Fibroblast of skin of back (primary cell): ENCODE data around the gene ADGRL2. TPM values are rescaled to one million over a fixed set of nuclear protein-coding genes. Genes with fewer than 3 reads are reported as not detected.

ENCODE experiments used
- DNase-seq: peaks from one replicate; pipeline ENCODE4 v3.0.0-alpha.2; 2013
- polyA plus RNA-seq, 2 experiments: library from polyadenylated mRNA; unstranded; fragments of 120-200 nt; gene quantifications; one replicate each; pipeline ENCODE4 v1.2.1, GENCODE V29; 2013; ENCODE audit not compliant: insufficient read length in 2 of 2

The ADGRL2 gene
- 26.6 TPM for polyA plus RNA-seq (2013, experiment 1 of 2; ENCODE audit: insufficient read length)
- 27.4 TPM for polyA plus RNA-seq (2013, experiment 2 of 2; ENCODE audit: insufficient read length)

- peak; percentile 91 for DNase-seq
Measured at GRCh38 chr1:81800695-81801650, at the start of gene ADGRL2. Gene ADGRL2 (plus strand): TSS chr1:81800934. CDS start chr1:81836985, 36,051 bp downstream.

GRCh38 chr1:81752840-81753239, 47.9 kb upstream of the ADGRL2 start:
- no peak for DNase-seq

GRCh38 chr1:81754424-81754823, 46.3 kb upstream of the ADGRL2 start:
- DNase-seq: no peak

GRCh38 chr1:81756872-81757271, 43.9 kb upstream of the ADGRL2 start:
- DNase-seq: no peak

- DNase-seq: no peak
Measured at GRCh38 chr1:81757398-81758020, 43.2 kb upstream of the ADGRL2 start.

- DNase-seq: no peak
Measured at GRCh38 chr1:81758181-81758580, 42.6 kb upstream of the ADGRL2 start.

GRCh38 chr1:81760477-81761097, 40.1 kb upstream of the ADGRL2 start:
- DNase-seq: peak; percentile 35

GRCh38 chr1:81775510-81775909, 25.2 kb upstream of the ADGRL2 start:
- DNase-seq: no peak

GRCh38 chr1:81780705-81781454, 19.9 kb upstream of the ADGRL2 start:
- no peak for DNase-seq

GRCh38 chr1:81781749-81782148, 19.0 kb upstream of the ADGRL2 start:
- no peak for DNase-seq

GRCh38 chr1:81792184-81792583, 8.6 kb upstream of the ADGRL2 start:
- DNase-seq: no peak

GRCh38 chr1:81797701-81798100, 3.0 kb upstream of the ADGRL2 start:
- no peak for DNase-seq

GRCh38 chr1:81799939-81800694, 617 bp upstream of the ADGRL2 start:
- peak; percentile 82 for DNase-seq

GRCh38 chr1:81801651-81802456, 1.1 kb downstream of the ADGRL2 start:
- DNase-seq: peak; percentile 59

- DNase-seq: no peak
Measured at GRCh38 chr1:81802457-81802706, 1.6 kb downstream of the ADGRL2 start.

GRCh38 chr1:81802707-81803430, 2.1 kb downstream of the ADGRL2 start:
- peak; percentile 71 for DNase-seq

GRCh38 chr1:81803431-81804110, 2.8 kb downstream of the ADGRL2 start:
- peak; percentile 43 for DNase-seq

- DNase-seq: no peak
Measured at GRCh38 chr1:81804312-81804711, 3.6 kb downstream of the ADGRL2 start.

- DNase-seq: no peak
Measured at GRCh38 chr1:81805537-81806431, 5.0 kb downstream of the ADGRL2 start.
